ENCODE data around the gene CDH2.

DNA sequence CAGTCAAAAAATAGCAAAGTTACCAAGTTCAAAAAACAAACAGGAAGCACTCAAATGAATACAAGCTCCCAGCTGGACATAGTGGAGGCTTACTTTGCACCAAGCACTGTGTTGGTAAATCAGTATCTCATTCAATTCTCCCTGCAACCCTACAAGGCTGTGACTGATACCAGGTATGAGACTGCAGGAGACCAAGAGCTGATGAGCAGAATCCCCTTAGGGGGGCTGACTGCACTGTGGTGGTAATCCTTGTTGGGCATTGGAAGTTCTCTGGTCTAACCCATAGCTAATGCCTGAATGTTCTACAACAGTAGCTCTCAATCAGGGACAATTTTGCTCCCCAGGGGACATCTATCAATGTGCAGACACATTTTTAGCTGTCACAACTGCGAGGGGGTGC is 26.0 kb downstream of the CDH2 start:
- no peak for TF ChIP-seq CTCF (IDR thresholded peaks at IDR 0.05; ENCODE audit: poor library complexity)
- no peak for TF ChIP-seq EZH2phosphoT487 (IDR thresholded peaks at IDR 0.05; ENCODE audit: low read depth, severe bottlenecking, unreplicated experiment)
- no peak for TF ChIP-seq EZH2 (IDR thresholded peaks at IDR 0.05; ENCODE audit: borderline replicate concordance)
